GM21723 (cell line): Measurements from ENCODE around the gene NBAS.
"Not testable (repeated sequence)": the region's sequence is repeated elsewhere in the genome, so short reads cannot be mapped to it uniquely, and the experiment has no call there.

Experiments
- ATAC-seq: cut with Tn5 transposase; IDR thresholded peaks from one replicate; pipeline ENCODE4 v1.9.1; 2021; ENCODE audit warnings: mild to moderate bottlenecking, moderate library complexity; ENCODE audit not compliant: unreplicated experiment

Gene NBAS

DNA sequence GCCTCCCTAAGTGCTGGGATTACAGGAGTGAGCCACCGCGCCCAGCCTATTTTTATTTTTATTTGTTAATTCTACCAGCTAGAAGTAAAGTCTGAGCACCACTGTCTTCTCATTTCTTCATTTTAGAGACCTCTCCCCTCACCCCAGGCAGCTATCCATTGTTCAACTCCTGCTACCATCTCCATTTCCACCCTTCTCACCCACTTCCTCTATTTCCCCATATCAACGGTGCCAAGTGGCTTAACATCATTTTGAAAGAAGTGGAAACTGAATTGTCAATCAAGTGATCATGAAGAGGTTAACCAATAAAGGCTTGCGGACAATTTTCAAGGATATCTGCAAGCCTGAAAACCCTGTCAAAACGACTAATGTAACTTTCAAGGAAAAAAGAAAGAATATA is 323.1 kb downstream of the NBAS start:
- no peak for ATAC-seq

DNA sequence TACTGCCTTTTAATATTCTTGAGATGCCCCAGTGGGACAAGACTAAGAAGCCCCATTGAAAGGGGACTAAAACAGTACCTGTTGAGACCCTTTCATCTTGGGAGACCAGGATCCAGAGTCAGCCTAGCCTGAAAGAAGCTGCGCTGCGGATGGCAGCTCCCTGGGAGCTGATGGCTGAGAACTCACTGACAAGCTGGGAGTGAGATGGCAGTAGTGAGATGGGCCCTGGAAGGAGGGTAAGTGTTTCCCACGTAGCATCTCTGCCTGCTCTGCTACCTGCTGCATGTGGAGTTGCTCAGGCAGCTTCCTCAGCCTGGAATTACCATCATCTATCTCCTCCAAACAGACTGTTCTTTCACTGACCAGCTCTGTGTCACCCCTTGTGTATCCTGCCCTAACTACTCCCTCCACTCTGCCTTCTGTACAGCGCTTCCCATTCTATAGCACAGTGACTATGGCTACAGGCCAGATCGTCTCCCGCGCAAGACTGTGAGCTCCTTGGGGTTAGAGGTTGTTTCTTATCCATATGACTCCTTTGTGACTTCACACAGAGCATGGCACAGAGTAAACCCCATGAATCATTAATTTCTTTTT is 330.4 kb downstream of the NBAS start:
- ATAC-seq = no peak

DNA sequence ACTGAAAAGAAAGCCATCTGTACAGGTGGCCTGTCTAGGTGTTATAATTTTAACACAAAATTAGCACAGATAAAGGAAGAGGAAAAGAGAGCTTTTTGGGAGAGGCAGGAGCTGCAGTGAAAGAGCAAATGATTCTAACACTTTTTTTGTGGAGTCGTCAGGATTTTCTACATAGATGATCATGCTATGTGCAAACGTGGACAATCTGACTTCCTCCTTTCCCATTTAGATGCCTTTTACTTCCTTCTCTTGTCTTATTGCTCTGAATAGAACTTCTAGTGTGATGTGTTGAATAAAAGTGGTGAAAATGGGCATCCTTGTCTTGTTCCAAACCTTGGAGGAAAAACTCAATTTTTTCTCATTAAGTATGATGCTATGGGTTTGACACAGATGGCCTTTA is 334.5 kb downstream of the NBAS start:
- no peak for ATAC-seq

DNA sequence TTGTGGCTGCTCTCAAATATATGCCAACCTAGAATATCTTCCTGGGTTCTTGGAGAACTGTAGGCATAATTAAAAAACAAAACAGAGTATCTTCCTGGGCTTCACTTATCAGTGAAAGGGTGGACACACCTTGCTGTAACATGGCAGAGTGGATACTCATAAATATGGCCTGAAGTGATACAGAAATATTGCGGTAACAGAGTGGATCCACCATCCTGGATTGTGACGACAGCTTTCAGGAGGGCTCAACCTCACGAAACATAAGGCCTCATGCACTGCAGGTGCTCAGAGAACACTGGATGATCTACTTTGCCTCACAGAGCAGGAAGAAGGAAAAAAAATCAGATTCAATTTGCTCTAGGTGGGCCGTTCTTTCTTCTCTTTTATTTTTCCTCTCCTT is 336.0 kb downstream of the NBAS start:
- ATAC-seq = no peak

DNA sequence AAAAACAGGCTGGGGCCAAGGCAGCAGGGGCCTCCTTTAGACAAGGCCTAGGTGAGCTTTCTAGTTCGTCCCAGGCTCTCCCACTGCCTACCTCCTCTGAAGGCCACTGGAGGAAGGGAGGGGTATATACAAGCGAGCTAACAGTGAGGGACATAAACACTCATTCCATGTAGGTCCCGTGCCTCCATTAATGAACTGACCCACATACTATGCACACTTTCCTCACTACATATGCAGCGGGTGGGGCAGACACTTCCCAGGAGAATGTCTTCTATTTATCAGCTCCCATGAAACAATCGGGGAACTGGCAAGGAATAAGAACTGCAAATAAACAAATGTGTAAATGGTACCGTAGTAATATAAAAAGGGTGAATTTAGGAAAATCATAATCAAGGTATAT is 336.5 kb downstream of the NBAS start:
- no peak for ATAC-seq

DNA sequence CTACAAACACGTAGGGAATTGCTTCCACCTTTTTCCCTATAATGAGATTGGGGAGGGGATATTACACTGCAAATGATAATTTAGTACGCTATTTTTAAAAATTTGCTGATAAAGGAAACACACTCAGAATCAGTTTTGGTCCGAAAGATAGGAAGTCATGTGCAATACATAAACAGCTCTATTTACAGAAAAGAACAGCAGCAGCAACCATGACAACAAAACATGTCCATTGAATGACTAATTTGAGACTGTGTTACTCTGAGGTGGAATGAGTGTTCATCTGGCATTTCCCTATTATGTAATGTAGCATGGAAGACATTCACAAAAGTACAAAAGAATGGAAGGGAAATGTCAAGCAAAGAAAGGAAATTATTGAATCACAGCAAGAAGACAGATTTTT is 337.2 kb downstream of the NBAS start:
- ATAC-seq = no peak

DNA sequence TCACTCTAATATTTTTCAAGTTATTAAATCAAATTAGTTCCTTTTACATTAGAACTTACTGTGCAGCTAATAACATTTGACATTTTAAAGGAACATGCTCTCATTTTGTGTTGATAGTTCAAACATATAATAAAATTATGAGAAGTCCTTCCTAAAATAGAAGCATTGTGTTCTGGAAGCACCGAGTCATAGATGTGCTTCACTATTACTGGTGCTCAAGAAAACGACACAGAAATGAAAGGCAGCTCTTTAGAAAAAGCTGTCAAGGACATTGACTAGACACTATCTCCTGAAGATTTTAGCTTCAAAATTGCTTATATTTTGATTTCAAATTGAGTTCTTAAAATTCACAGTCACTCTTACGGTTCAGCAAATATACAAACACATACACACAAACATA is 338.3 kb downstream of the NBAS start:
- no peak for ATAC-seq

DNA sequence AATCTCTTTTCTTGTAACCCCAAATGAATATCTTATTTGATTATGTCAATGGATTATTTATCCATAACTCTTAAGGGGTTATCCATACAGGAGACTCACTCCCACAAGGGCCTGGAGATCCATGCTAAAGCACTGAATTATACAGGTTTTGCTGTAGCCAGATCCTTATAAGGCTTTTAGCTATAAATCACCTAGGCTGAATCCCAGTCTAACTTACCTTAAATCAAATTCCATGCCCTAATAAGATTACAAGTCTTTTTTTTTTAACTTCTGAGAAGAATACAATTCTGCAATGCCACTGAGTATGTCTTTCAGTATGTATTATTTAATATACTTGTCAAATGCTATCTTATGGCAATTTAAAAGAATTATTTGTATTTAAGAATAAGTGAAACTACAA is 340.5 kb downstream of the NBAS start:
- ATAC-seq = no peak

DNA sequence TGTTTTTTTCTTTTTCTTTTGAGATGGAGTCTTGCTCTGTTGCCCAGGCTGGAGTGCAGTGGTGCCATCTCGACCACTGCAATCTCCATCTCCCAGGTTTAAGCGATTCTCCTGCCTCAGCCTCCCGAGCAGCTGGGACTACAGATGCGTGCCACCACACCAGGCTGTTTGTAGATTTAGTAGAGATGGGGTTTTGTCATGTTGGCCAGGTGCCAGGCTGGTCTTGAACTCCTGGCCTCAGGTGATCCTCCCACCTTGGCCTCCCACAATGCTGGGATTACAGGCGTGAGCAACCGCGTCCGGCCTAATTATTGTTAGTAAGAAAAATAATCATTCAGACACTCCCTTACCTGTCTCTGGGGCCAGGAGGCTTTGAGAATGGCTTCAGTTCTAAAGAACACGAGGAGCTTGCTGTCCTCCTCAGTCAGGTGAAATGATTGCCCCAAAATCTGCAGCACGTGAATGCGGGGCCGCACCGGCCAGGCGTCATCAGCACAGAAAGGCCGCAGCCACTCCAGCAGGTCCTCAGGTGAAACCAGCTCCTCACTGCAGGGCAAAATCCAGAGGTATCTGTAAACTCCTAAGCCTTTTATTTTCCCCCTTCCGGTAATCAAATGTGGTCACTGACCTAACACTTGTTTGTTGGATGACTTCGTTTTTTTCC is 342.6 kb downstream of the NBAS start:
- ATAC-seq = no peak

DNA sequence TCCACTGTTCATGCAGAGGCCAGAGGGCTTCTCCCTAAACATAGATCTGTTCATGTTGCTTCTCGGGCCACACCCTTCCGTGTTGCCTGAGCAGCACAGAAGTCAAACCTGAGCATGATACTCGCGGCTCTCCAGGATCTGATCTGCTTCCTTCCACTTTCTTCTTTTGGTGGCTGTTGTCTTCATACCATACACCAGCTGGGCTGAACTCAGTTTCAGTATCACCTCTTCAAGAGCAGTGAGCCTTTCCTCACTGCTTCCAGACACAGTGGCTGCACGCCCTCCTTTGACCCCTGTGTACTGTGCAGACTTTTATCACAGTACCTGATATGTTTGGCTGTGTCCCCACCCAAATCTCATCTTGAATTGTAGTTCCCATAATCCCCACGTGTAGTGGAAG is 348.9 kb downstream of the NBAS start:
- no peak for ATAC-seq

DNA sequence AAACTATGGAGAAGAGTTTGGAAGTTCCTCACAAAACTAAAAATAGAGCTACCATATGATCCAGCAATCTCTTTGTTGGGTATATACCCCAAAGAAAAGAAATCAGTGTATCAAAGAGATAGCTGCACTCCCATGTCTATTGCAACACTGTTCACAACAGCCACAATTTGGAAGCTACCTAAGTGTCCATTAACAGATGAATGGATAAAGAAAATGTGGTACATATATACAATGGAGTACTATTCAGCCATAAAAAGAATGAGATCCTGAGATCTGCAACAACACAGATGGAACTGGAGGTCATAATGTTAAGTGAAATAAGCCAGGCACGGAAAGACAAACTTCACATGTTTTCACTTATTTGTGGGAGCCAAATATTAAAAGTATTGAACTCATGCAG is 350.6 kb downstream of the NBAS start:
- not testable (repeated sequence) for ATAC-seq

DNA sequence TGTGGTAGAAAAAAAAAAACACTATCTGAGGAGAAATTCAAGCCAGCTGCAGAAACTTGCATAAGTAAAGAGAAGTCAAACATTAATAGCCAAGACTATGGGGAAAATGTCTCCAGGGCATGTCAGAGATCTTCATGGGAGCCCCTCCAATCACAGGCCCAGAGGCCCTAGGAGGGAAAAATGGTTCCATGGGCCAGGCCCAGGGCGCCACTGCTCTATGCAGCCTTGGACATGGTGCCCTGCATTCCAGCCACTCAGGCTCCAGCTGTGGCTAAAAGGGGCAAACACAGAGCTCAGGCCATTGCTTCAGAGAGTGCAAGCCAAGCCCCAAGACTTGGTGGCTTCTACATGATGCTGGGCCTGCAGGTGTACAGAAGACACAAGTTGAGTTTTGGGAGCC is 354.7 kb downstream of the NBAS start:
- ATAC-seq = no peak

DNA sequence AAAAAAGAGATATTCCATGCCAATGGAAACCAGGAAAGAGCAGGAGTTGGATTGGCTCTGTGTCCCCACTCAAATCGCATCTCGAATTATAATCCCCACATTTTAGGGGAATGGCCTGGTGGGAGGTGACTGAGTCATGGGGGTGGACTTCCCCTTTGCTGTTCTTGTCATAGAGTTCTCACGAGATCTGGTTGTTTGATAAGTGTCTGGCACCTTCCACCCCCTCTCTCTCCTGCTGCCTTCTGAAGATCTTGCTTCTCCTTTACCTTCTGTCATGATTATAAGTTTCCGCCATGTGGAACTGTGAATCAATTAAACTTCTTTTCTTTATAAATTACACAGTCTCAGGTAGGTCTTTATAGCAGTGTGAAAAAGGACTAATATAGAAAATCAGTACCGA is 355.6 kb downstream of the NBAS start:
- ATAC-seq = no peak

DNA sequence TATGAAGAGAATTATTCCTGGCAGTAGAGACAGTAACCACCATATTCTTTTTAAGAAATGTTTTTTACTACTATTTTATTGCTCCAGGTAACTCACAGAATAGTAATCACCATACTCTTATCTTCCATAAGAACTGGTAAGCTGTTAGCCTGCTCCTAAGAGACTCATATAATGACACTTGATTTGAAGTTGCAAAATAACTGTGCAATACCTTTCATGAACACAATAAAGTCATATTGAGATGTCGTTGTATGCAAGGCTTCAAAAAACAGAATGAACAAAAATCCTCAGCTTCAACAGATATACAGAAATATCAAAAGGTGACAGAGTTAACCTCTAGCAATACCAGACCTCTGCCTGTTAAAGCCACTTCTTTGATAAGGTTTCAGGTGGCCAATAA is 360.1 kb downstream of the NBAS start:
- ATAC-seq = no peak

DNA sequence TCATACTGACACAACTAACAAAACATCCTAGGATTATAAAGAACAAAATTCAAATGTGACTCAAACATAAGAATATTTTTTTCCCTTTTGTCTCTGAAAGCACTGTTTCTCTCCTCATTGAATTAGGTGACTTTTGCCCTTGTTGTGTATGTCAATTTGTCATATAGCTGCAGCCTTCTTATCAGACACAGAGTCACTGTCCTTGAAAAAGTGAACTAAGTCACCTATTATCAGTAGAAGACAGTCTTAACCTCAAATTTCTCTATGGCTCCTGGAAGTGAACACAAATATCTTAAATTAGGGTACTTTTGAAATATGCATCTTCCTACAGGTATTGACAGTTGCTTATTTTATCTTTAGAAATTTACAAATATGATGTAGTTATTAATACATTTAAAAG is 360.6 kb downstream of the NBAS start:
- no peak for ATAC-seq

DNA sequence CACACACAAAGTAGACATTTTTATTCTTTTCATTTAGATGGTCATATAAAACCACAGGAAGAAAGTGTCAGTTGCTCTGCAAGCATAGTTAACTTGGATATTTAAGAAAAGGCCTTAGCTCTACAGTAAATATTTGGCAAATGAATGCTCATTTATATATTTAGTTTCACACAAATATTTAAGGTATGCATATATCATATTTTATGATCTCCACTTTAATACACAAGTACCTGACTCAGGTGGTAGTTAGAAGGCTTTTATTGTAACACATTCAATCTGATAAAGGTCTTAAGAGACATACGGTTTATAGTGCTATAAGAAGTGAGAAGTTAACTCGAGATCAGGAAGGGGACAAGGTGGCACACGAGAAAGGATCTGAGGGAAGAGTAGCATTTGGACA is 363.1 kb downstream of the NBAS start:
- ATAC-seq = no peak

DNA sequence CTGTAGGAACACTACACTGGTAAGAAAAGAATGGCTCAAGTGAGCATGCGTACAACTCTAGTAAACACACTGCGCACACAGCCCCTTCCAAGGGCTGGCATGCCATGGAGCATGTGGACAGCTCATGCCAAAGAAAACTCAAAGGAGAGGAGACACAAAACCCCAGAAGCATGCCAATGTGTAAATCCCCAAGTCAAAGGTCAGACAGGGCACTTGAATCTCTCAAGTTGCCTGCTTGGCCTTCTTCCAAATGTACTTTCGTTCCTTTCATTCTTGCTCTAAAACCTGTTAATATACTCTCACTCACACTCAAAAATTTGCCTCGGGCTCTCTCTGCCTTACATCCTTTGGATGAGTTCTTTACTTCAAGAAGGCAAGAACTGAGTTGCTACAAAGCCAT is 365.3 kb downstream of the NBAS start:
- no peak for ATAC-seq

DNA sequence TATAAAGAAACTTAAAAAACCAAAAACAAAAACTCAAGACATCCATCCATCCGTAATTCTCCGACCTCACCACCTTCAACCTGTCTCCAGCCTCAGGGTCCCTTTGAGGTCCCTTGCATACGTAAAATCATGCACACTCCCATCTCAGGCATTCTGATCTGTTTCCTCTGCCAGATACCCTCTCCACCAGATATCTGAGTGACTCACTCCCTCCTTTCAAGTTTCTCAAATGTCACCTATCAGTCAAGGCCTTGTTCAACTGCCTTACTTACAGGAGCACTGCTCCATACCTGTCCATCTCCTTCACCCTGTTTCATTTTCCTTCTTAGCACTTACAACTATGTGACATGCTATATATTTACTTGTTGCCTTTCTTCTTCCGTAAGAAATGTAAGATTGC is 369.3 kb downstream of the NBAS start:
- no peak for ATAC-seq

DNA sequence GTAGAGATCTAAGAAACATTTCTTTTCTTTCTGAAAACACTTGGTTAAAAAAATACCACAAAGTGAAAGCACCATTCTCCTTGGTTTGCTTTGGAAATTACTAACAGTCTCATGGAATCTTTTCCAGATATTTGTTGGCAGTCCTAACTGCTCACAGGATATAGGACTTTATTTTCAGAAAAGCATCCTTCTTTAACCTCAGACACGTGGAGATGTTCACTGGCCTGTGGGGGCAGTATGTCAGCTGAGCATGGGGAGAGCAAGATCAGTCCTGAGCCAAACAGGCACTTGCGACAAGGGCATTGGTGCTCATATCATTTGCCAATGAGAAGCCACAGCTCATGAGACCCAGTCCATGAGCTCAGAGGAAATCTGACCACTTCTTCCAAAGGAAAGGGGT is 371.9 kb downstream of the NBAS start:
- no peak for ATAC-seq

DNA sequence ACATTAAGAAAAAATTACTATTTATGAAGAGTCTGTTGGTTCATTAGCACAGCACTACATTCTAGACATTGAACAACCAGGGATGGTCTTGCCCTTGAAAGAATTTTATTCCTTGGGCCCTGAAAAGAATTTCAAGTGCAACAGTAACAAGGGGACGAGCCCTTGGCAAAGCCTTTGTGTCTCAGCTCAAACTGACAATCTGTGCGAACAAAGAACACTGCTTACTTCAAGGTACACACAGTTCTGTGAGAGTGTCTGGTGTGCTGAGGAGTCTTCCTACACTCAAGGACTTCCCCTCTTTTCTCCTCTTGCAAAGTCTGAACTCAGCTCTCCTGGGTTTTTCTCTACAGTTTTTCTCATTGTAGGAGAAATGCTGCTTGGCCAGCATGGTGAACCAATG is 373.4 kb downstream of the NBAS start:
- ATAC-seq = no peak

DNA sequence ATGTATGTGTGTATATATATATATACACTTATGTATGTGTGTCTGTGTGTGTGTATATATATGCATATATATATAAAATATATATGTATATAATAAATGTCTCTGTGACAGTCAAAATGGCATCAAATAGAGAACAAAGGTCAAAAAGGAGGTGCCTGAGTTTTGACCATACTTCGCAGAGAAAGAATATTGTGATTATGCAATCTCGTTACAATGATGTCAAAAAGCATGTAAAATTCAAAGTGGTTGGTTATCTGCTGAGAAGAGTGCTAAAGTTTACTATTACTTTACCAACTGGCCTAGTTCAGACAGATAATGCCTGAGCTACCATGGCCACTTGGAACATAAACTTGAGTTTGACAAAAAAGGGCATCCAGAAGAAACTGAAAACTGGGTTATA is 375.0 kb downstream of the NBAS start:
- no peak for ATAC-seq

DNA sequence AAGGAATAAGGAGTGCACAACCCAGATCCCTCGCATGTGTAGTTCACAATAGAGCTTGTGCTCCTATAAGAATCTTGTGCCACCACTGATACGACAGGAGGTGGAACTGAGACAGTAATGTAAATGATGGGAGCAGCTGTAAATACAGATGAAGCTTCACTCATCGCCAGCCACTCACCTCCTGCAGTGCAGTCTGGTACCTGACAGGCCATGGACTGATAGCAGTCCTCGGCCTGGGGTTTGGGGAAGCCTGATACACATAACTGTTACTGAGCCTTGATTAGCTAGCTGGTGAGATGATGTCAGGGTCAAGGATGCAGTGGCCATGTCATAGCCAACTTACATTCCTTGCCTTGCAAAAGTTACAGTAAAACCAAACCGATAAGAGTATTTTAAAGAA is 376.6 kb downstream of the NBAS start:
- no peak for ATAC-seq

DNA sequence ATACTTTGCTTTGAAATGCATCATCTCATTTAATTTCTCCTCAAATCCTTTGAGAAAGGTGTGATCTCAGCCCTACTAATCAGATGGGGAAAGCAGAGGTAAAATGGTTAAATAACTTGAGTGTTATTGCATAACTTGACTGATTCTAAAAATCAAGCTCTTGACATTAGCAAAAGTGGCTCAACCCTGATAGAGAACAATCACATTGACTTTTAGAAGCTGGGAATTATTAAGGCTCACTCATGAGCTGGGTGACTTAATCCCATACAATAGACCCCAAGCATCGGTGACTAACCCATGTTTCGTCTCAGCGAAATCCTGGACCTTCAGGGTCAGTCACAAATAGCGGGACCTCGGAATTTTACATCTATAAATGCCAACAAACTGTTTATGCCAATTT is 378.9 kb downstream of the NBAS start:
- no peak for ATAC-seq
